Effector memory CD8-positive, alpha-beta T cell (primary cell): ENCODE results near the gene CD40LG.

Experiments used
- ATAC-seq: fragments of 150-1000 bp; cut with Tn5 transposase; replicated peaks from 2 replicates; pipeline ENCODE4 v1.10.0; 2021; ENCODE audit warnings: mild to moderate bottlenecking, moderate library complexity
- DNase-seq, 3 experiments: peaks; one replicate each; pipeline ENCODE4 v3.0.0; 2021
- H3K27ac Mint-ChIP-seq, 2 donors: one replicate each; pipeline ENCODE4 v1.8.0; 2022; ENCODE audit warnings: mild to moderate bottlenecking in 2 of 2, mixed read lengths in 2 of 2, moderate library complexity in 2 of 2
- H3K27me3 Mint-ChIP-seq, 2 donors: one replicate each; pipeline ENCODE4 v1.8.0; 2022; ENCODE audit warnings: mixed read lengths in 2 of 2
- H3K36me3 Mint-ChIP-seq: one replicate; pipeline ENCODE4 v1.8.0; 2022; ENCODE audit warnings: mild to moderate bottlenecking, moderate library complexity, mixed read lengths; ENCODE audit not compliant: insufficient read depth
- H3K4me1 Mint-ChIP-seq, 2 donors: one replicate each; pipeline ENCODE4 v1.8.0; 2022; ENCODE audit warnings: low read depth in 2 of 2, mixed read lengths in 2 of 2
- H3K4me3 Mint-ChIP-seq, 2 donors: one replicate each; pipeline ENCODE4 v1.8.0; 2022; ENCODE audit warnings: mild to moderate bottlenecking in 2 of 2, mixed read lengths in 2 of 2, moderate library complexity in 2 of 2
- H3K9me3 Mint-ChIP-seq, 2 donors: one replicate each; pipeline ENCODE4 v1.8.0; 2022; ENCODE audit warnings: mixed read lengths in 2 of 2

The CD40LG gene

DNA sequence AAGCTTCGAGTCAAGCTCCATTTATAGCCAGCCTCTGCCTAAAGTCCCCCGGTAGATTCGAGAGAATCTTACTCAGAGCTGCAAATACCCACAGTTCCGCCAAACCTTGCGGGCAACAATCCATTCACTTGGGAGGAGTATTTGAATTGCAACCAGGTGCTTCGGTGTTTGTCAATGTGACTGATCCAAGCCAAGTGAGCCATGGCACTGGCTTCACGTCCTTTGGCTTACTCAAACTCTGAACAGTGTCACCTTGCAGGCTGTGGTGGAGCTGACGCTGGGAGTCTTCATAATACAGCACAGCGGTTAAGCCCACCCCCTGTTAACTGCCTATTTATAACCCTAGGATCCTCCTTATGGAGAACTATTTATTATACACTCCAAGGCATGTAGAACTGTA lies 11.2 kb downstream of the CD40LG start:
- H3K4me1 Mint-ChIP-seq = peaks cover 12 to 27% of the 10 kb centered on the region in 2 donors
- no peaks in the 10 kb centered on the region for H3K9me3 Mint-ChIP-seq
- DNase-seq (no peak), ATAC-seq (no peak)
- H3K27me3 Mint-ChIP-seq = no peaks in the 10 kb centered on the region
- peaks cover 28% of the 10 kb centered on the region for H3K36me3 Mint-ChIP-seq
- H3K4me3 Mint-ChIP-seq = no peak overlapping the region
- H3K27ac Mint-ChIP-seq = peak overlapping the region in 1 of 2 donors; percentile 70

DNA sequence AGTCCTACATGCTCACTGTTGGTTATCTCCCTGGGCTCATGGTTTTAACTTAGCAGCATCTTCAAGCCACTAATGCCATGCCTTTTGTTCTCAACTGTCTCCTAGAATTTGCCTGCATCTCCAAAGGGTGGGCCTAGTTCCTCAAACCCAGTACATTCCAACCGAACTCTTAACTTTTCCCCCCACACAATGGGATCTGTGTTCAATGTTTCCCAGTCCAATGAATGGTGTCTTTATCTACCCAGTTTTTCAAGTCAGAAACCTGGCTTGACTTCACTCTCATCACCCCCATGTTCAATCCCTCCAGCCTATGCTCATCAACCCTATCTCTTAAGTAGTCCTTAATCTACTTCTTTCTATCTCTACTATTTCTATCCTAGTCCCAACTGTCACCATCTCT lies 12.9 kb downstream of the CD40LG start:
- peak overlapping the region; percentile 53 to 83 for H3K27ac Mint-ChIP-seq
- H3K4me1 Mint-ChIP-seq = peaks cover 12 to 26% of the 10 kb centered on the region in 2 donors
- peaks cover 18% of the 10 kb centered on the region for H3K36me3 Mint-ChIP-seq
- no peaks in the 10 kb centered on the region for H3K27me3 Mint-ChIP-seq
- no peak overlapping the region for H3K4me3 Mint-ChIP-seq
- DNase-seq = no peak
- no peak for ATAC-seq
- H3K9me3 Mint-ChIP-seq = peaks cover 0 to 3% of the 10 kb centered on the region in 2 donors

- ATAC-seq = peak; percentile 77
- H3K27me3 Mint-ChIP-seq = no peaks in the 10 kb centered on the region
- peak overlapping the region; percentile 31 to 47 for H3K4me3 Mint-ChIP-seq
- peak overlapping the region; percentile 79 for H3K27ac Mint-ChIP-seq
- peaks cover 12 to 21% of the 10 kb centered on the region in 2 donors for H3K4me1 Mint-ChIP-seq
- DNase-seq = no peak
- peaks cover 0 to 3% of the 10 kb centered on the region in 2 donors for H3K9me3 Mint-ChIP-seq
- H3K36me3 Mint-ChIP-seq = peaks cover 18% of the 10 kb centered on the region
These were observed 14.1 kb downstream of the CD40LG start for GRCh38 chrX:136662104-136662503.

DNA sequence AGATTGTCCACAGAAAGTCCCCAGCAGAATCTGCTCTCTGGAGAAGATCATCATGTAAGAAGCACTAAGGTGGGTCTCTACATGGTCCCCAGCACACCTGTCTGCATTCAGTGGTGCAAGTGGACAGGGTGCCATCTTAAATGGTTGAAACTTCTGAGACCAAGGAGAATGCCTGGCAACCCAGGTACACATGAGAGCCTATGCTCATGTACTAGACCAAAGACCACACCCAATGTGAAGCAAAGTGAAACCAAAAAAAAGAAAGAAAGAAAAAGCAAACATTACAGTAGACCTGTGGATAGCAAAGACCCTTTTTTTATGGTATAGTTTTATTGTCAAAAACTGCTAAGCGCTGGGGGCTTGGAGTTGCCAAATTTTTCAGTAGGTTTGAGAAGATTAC lies 15.0 kb downstream of the CD40LG start:
- Mint-ChIP-seq H3K9me3 (peaks cover 0 to 3% of the 10 kb centered on the region in 2 donors), H3K27me3 (no peaks in the 10 kb centered on the region), H3K27ac (peak overlapping the region in 1 of 2 donors; percentile 79), H3K36me3 (peaks cover 25% of the 10 kb centered on the region), H3K4me1 (peaks cover 8 to 23% of the 10 kb centered on the region in 2 donors), H3K4me3 (no peak overlapping the region)
- ATAC-seq (peak; percentile 44), DNase-seq (no peak)

- Mint-ChIP-seq H3K27ac (no peak overlapping the region), H3K9me3 (peaks cover 0 to 3% of the 10 kb centered on the region in 2 donors), H3K36me3 (peaks cover 17% of the 10 kb centered on the region), H3K4me3 (no peak overlapping the region), H3K27me3 (no peaks in the 10 kb centered on the region), H3K4me1 (peaks cover 7 to 23% of the 10 kb centered on the region in 2 donors)
- no peak for DNase-seq
- ATAC-seq = no peak
These were observed 17.4 kb downstream of the CD40LG start for GRCh38 chrX:136665258-136665900.

GRCh38 chrX:136666088-136666487 lies 18.1 kb downstream of the CD40LG start:
- Mint-ChIP-seq H3K9me3 (peaks cover 0 to 3% of the 10 kb centered on the region in 2 donors), H3K4me3 (no peak overlapping the region), H3K36me3 (peaks cover 14% of the 10 kb centered on the region), H3K27ac (no peak overlapping the region), H3K4me1 (peaks cover 4 to 22% of the 10 kb centered on the region in 2 donors), H3K27me3 (no peaks in the 10 kb centered on the region)
- no peak for ATAC-seq
- DNase-seq = no peak

DNA sequence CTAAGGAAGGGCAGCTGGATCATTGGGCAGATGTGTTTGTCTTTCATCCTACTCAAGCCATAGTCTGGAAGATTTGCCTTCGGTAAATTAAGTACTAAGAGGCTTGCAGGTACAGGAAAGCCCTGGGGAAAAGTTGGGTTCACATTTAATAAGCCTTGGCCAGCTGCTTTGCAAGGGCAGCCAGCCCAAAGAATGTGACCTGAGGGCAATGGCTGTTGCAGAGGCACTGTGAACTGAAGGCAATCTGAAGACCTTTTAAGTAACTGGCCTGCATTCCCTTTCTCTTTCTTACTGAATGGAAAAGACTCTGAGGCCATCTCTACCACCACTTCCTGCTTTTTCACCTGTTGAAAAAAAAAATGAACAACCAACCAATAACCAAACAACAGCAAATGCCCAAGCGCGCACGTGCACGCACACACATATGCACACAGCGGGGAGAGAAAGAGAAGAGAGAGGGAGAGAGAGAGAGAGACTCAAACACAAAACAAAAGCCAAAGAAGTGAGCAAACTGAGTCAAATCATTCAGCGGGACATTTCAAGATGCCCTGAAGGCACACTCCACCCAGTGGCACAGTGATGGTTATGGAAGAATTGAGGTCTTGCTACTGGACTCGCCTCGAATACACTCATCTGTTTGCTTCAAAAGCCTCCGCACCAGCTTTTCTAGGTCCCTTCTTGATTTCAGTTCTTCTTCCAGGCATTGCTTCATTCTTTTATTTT lies 19.6 kb downstream of the CD40LG start:
- Mint-ChIP-seq H3K27me3 (no peaks in the 10 kb centered on the region), H3K27ac (peak overlapping the region in 1 of 2 donors; percentile 51), H3K36me3 (peaks cover 13% of the 10 kb centered on the region), H3K9me3 (peaks cover 0 to 3% of the 10 kb centered on the region in 2 donors), H3K4me3 (peak overlapping the region in 1 of 2 donors; percentile 48), H3K4me1 (peaks cover 0 to 22% of the 10 kb centered on the region in 2 donors)
- ATAC-seq = no peak
- DNase-seq = no peak

DNA sequence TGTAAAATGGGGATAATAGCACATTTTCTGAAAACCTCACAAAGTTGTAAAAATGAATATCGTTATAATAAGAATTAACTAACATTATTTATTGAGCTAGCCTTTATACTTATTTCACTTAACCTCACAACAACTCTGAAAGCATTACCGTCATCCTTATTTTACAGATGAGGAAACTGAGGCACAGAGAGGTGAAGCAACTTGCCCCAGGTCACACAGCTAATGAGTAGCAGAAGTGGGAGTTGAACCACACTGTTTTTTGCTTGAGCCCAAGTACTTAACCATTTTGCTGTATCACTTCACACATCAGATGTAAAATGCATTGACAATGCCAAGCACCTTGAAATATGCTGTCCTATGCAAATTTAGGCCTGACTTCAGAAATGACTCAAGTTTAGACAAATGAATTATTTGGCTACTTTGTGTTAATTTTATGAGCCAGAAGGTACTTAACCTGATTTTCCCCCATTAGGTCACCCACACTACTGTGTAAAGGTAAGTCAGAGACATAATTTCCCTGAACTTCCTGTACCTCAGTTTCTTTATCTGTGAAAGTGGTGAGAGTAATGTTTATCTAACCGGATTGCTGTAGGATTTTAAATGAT lies 23.1 kb downstream of the CD40LG start:
- Mint-ChIP-seq H3K36me3 (peaks cover 24% of the 10 kb centered on the region), H3K27me3 (no peaks in the 10 kb centered on the region), H3K27ac (peak overlapping the region in 1 of 2 donors; percentile 93), H3K9me3 (no peaks in the 10 kb centered on the region), H3K4me3 (no peak overlapping the region), H3K4me1 (peaks cover 26 to 36% of the 10 kb centered on the region in 2 donors)
- no peak for DNase-seq
- no peak for ATAC-seq

DNA sequence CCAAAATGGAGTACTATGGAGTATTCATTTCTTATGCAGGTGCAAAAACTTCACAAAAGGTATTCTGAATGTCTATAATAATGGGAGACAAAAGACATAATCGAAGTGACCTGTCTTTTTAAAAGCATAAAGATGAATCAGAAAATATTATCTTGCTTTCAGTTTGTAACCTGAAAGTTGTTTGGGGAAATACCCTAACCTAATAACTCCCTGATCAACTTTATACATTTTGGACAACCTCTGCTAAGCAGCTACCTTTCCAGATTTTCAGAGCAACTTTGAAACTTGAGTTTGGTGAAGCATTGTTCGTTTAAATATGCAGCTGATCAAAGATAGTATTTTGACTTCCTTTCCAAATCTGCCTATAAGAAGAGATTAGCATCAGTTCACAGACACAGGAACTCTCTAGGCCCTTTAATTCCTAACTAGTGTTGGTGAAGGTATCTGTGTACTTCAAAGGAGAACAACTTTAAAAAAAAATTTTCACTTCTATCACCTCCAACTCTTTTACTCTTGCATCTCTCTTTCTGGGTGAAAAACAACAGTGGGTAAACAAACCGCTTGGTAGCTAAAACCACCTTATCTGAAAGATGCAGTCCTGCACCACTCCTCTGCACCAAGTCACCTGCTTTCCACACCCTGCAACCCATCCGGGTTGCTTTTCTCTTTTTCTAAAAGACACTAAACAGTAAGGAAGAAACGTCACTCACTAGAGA lies 26.5 kb downstream of the CD40LG start:
- peaks cover 26 to 36% of the 10 kb centered on the region in 2 donors for H3K4me1 Mint-ChIP-seq
- H3K36me3 Mint-ChIP-seq = peaks cover 15% of the 10 kb centered on the region
- DNase-seq (no peak), ATAC-seq (peak; percentile 85)
- H3K9me3 Mint-ChIP-seq = no peaks in the 10 kb centered on the region
- H3K4me3 Mint-ChIP-seq = peak overlapping the region; percentile 55 to 61
- no peaks in the 10 kb centered on the region for H3K27me3 Mint-ChIP-seq
- peak overlapping the region; percentile 89 to 93 for H3K27ac Mint-ChIP-seq

DNA sequence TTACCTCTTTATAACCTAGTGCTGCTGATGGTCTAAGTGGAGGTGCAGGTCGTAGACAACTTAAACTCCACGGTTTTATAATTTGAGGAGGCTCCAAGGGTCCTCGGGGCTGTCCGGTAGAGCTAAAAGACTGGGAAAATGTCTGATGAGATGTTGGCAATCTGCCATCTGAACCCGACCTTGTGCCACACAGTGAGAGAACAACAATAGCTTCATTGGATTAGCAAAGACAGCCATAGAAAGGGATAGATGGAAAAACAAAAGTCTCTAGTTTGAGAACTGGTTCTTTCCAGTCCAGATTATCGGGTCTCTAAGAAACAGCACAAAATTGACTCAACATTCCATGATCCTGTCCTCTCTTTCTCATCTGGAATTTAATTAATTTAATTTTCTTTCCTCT lies 31.6 kb downstream of the CD40LG start:
- ATAC-seq = no peak
- Mint-ChIP-seq H3K36me3 (peaks cover 20% of the 10 kb centered on the region), H3K27ac (peak overlapping the region in 1 of 2 donors; percentile 5), H3K9me3 (no peaks in the 10 kb centered on the region), H3K27me3 (no peaks in the 10 kb centered on the region), H3K4me3 (no peak overlapping the region), H3K4me1 (peaks cover 10 to 12% of the 10 kb centered on the region in 2 donors)
- no peak for DNase-seq

DNA sequence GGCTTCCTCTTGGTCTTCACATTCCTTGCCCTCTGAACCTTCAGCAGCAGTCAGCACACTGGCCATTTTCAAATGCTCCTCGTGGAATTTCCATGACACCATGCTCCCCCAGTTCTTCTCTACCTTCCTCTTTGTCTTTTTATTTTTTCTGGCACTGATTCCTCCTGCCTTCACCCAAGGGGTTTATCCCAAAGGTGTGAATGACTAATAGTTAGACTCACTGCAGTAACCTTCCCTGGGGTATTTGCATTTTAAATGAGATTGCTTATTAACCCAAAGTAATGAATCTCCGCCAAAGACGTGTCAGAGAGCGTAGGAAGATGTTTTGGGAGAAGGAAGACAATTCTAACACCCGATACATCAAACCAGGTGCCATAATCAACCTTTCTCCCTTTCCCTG lies 36.2 kb downstream of the CD40LG start:
- DNase-seq = no peak
- H3K4me1 Mint-ChIP-seq = peaks cover 12 to 14% of the 10 kb centered on the region in 2 donors
- H3K27ac Mint-ChIP-seq = no peak overlapping the region
- ATAC-seq = no peak
- no peak overlapping the region for H3K4me3 Mint-ChIP-seq
- H3K27me3 Mint-ChIP-seq = no peaks in the 10 kb centered on the region
- H3K9me3 Mint-ChIP-seq = no peaks in the 10 kb centered on the region
- peaks cover 18% of the 10 kb centered on the region for H3K36me3 Mint-ChIP-seq

- DNase-seq (no peak), ATAC-seq (no peak)
- peak overlapping the region in 1 of 2 donors; percentile 21 for H3K4me3 Mint-ChIP-seq
- peak overlapping the region in 1 of 2 donors; percentile 47 for H3K27ac Mint-ChIP-seq
- H3K9me3 Mint-ChIP-seq = no peaks in the 10 kb centered on the region
- peaks cover 29 to 32% of the 10 kb centered on the region in 2 donors for H3K4me1 Mint-ChIP-seq
- H3K27me3 Mint-ChIP-seq = no peaks in the 10 kb centered on the region
- H3K36me3 Mint-ChIP-seq = peaks cover 10% of the 10 kb centered on the region
These were observed 39.5 kb downstream of the CD40LG start for GRCh38 chrX:136687457-136687856.

DNA sequence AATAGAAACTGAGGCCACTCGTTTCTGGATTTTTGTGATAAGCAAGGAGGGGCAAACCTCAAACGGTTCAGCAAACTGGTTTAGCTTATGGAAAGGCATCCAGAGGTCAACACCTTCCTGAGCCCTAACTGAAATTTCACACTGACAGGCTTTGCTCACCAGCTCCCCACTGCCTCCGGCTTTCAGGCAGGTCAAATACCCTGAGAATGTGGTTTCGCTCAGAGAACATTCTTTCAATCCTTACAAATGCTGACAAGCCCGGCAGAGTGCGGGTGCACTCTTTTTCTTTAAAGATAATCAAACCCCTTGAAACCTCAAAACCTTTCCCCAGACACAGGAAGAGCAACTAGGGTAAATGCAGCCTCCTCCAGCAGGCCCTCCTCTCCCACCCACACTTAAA lies 41.5 kb downstream of the CD40LG start:
- Mint-ChIP-seq H3K4me3 (peak overlapping the region; percentile 30 to 45), H3K9me3 (no peaks in the 10 kb centered on the region), H3K36me3 (peaks cover 12% of the 10 kb centered on the region), H3K27me3 (no peaks in the 10 kb centered on the region), H3K27ac (peak overlapping the region; percentile 47 to 82), H3K4me1 (peaks cover 34% of the 10 kb centered on the region in 2 donors)
- DNase-seq (no peak), ATAC-seq (peak; percentile 37)
